HG03103 (cell line): ENCODE data around the gene MGRN1.
A peak's percentile ranks its signal among the peaks of the same experiment; 100 is the strongest.
"Not testable (repeated sequence)": the region's sequence is repeated elsewhere in the genome, so short reads cannot be mapped to it uniquely, and the experiment has no call there.

Experiments
- ATAC-seq: cut with Tn5 transposase; IDR thresholded peaks from one replicate; pipeline ENCODE4 v1.9.1; 2021; ENCODE audit warnings: low read depth; ENCODE audit not compliant: unreplicated experiment

The MGRN1 gene

DNA sequence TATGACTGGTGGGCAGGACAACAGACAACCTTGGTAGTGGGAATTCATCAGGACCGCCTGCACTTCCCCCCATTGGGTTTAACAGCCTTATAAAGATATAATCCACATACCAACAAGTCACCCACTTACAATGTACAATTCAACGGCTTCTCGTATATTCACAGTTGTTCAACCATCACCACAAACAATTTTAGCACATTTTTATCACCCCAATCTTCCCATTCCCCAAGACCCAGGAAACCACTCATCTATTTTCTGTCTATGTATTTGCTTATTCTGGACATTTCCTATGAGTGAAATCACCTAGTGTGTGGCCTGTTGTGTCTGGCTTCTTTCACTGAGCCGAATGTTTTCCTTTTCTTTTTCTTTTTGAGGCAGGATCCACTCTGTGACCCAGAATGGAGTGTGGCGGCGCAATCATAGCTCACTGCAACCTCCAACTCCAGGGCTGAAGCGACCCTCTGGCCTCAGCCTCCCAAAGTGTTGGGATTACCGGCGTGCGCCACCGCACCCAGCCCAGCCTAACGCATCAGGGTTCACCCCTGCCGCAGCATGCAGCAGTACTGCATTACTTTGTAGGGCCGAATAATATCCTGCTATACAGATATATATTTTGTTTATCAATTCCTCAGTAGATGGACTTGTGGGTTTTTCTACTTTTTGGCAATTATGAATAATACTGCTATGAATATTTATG, 98.6 kb downstream of the MGRN1 start:
- no peak for ATAC-seq

DNA sequence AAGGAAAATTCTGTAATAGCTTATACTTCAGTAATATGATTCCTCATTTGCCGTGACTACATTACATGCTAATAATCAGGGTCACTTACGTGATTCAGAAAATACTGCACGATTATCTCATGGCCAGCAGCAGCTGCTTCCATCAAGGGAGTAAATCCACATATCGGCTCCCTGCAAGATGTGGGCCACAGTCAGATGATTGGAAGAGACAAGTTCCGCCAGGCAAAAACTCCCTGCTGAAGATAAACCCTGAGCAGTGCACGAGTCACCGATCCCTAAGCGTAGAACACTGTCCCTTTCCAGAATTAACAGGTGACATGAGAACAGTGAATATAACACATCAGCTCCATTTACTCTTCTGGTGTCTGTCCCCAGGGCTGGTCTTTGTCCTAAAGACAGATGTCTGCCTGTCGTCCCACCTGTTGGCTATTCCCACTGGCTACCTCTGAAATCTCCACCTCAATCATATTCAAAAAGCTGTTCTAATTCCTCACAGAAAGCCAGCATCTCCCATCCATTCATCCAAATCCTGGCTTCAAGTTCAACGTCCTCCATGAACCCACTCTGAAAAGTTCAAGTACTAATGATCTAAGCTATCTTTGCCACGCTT, 100.1 kb downstream of the MGRN1 start:
- ATAC-seq: no peak

DNA sequence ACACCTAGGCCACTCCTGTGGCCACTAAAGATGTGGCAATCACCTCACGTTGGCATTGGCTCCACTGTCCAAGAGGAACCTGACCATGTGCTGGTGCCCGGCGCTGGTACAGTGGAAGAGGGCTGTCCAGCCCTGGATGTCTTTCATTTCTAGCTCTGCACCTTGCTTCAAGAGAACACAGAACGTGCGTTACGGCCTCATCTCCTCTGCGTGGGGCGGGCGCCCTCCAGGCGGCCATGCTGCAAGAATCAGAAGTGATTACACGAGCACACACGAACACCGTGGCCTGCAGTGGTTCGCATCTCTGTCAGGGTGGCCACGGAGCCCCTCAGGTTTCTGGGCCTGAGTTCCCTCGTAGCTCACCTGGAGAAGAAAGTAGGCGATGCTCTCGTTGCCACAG, 102.0 kb downstream of the MGRN1 start:
- ATAC-seq: no peak

DNA sequence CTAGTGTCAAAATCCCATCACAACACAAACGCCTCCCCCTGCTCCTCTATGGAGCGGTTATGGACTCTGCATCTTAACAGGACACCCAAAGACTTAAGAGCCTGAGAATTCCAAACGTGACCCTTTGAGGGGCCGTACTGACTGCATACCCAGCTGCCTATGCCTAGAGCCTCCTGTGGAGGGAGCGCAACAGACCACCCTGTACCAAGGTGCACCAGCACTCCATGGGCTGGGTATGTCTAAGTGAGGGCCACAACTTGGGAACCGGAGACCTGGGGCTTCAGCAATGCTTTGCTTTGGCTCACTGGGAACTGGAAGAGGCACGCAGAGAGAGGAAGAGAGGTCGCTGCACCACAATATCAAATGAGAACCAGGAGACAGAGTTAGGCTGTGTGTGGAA, 104.0 kb downstream of the MGRN1 start:
- no peak for ATAC-seq

DNA sequence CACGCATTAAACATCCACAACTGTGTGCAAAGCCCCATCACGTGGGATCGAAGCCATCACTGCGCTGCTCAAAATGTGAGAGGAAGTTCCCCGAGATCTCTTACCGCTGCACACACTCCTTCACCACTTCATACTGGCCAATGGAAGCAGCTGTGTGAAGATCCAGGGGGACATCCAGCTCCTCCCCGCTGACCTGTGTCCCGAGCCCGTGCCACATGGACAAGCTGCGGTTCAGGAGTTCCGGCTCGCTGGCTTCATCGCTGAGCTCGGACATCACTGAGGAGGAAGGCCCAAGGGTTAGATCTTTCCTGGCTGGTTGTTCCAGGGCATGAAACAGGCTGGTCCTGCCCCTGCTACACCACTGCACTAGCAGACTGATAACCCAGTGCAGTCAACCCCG, 105.2 kb downstream of the MGRN1 start:
- ATAC-seq: no peak

DNA sequence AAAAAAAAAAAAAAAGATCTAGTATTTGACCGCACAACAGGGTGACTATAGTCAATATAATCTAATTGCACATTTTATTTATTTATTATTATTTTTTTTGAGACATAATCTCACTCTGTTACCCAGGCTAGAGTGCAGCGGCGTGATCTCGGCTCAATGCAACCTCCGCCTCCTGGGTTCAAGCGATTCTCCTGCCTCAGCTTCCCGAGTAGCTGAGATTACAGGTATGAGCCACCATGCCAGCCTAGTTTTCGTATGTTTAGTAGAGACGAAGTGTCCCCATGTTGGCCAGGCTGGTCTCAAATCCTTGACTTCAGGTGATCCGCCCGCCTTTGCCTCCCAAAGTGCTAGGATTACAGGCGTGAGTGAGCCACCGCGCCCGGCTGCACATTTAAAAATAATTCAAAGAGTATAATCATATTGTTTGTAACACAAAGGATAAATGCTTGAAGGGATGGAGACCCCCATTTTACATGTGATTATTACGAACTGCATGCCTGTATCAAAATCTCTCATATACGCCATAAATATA, 108.7 kb downstream of the MGRN1 start:
- ATAC-seq: no peak

DNA sequence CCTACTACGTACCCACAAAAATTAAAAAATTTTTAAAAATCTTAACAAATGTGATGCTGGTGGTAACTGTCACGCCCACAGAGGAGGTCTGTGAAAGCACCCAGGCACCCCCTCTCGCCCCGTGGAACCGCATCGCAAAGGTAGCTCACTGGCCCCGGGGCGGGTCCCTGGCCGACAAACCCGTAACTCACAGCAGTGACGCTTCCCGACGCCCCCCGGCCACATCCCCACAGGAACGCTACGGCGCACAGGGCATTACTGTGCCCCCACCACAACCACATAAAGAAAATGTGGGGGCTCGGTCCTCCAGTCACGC, 109.1 kb downstream of the MGRN1 start:
- no peak for ATAC-seq

DNA sequence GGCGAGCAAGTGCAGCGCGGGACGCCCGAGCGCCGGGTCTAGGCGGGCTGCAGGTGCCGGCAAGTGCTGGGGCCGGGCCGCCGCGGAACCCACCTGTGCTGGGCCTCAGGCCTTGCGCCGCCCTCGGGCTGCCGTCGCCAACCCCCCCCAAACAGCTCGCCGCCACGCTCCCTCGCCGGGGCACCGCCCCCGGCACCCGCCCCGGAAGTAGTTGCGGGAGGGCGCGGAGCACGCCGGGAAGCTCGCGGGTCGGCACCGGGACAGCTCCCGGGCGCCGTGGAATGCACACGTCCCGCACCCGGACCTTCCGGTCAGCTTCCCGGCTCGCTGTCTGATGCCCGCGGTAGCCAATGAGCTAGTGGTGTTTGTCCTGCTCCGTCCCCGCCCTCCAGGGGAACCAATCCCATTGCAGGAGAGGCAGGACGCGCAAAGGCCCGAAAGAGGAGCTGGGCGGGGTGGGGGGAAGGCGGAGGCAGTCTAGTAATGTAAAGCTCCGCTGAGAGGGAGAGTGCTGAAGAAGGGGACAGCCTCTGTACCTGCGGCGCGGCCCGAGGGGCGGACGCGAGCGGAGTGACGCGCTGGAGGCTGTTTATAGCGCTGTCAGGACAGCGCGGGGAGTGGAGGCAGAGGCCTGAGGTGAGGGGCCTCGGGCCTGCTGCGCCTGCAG, 109.6 kb downstream of the MGRN1 start, which contains the start of the genes ANKS3 and DNAAF8:
TSS of gene ANKS3 (minus strand) at position 209 of the 667 bp plus-strand sequence. CDS start 4,122 bp downstream, outside the sequence.
TSS of gene DNAAF8 (plus strand) at position 475 of the 667 bp plus-strand sequence. CDS start 1,978 bp downstream, outside the sequence.
- peak; percentile 70 for ATAC-seq

DNA sequence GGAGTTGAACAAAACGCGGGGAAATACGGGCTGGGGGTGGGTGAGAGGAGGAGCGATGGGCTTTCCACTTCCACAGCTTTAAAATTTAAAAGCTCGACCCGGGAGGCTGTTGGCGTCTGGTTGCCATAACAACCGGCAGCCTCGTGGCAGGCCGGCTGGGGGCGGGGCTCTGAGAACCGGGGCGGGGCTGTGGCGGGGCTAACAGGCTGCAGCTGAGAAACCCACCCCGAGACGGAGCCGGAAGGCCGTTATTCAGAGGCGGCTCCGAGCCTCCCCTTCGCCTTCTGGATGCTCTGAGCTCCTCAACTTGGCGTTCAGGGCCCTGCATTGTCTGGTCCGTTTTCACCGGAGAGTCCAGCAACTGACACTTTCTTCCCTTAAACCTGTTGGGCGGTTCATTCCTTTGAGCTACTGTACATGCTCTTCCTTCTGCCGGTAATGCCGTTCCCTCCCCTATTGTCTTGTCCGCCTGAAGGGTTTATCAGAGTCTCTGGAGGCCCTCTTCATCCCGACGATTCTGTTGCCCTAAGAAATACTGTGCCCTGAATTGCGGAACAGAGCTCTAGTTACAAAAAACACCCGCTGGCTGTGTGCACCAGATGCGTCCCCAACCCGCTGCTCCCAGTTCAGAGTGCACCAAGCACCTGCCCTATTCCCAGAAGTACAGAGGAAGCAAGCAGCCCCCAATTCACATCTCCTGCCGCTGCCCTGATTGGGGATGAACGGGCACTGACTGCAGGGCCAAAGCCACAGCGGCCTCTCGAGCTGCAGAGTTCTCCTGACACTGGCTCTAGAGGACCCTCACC, 110.3 kb downstream of the MGRN1 start:
- ATAC-seq: peak; percentile 49

DNA sequence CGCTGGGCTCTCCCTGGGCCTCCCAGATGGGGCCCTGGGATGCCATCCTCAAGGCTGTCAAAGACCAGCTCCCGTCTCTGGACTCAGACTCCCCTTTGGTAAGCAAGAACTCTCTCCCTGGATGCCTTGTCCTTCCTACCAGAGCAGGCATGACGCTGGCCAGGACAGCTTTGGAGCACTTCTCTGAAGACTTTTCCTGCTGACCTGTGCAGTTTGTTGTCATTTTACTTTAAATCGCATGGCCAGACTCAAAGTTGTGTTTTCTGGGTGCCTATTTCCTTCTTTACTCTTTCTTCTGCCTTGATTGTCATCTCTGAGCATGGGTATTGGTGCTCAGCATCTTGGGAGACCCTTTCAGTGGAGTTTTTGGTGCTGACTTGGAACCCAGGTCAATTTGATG, 111.9 kb downstream of the MGRN1 start:
- no peak for ATAC-seq

DNA sequence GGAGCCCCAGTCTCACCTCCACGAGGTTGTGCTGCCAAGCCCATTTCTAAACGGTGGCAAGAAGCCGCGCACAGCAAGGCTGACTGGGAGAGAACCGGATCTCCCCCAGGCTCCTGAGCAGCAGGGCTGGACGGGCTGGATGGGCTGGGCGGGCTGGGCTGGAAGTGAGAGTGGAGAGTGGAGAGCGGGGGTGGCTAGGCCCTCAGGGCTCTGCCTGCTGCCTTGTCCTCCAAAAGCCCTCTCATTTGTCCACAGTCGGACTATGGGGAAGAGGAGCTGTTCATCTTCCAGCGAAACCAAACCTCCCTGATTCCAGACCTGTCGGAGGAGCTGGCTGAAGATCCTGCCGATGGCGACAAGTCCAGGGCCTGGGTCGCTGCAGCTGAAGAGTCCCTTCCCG, 112.9 kb downstream of the MGRN1 start:
- no peak for ATAC-seq

DNA sequence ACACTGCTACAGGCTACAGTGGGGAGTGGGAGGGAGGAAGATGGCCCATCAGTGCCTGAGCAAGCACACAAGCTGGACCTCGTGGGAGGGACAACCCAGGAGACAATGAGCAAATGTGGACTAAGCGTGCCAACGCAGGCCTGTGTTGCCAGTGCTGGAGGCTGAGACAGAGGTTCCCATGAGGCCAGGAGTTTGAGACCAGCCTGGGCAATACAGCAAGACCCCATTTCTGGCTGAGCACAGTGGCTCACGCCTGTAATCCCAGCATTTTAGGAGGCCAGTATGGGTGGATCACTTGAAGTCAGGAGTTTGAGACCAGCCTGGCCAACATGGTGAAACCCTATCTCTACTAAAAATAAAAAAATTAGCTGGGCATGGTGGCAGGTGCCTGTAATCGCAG, 113.7 kb downstream of the MGRN1 start:
- ATAC-seq: not testable (repeated sequence)
